Neuron (in vitro differentiated cells): ENCODE results near the gene DUOX2.
A peak's percentile ranks its signal among the peaks of the same experiment; 100 is the strongest.

Source experiments
- H2AFZ ChIP-seq: one replicate; pipeline ENCODE4 v1.6.1; 2013; ENCODE audit warnings: low read depth, mild to moderate bottlenecking, inconsistent platforms, low read length, moderate library complexity
- H3K27me3 ChIP-seq: one replicate; pipeline ENCODE4 v1.6.1; 2013; ENCODE audit warnings: low read length; ENCODE audit not compliant: insufficient read depth
- H3K36me3 ChIP-seq: one replicate; pipeline ENCODE4 v1.6.1; 2013; ENCODE audit warnings: low read length; ENCODE audit not compliant: insufficient read depth
- H3K4me1 ChIP-seq: one replicate; pipeline ENCODE4 v1.6.1; 2013; ENCODE audit warnings: low read length; ENCODE audit not compliant: insufficient read depth
- H3K4me3 ChIP-seq: 2 replicates; pipeline ENCODE4 v1.5.1; 2013; ENCODE audit warnings: mild to moderate bottlenecking, low read length, moderate library complexity
- H3K9me3 ChIP-seq: one replicate; pipeline ENCODE4 v1.6.1; 2013; ENCODE audit warnings: low read length

The DUOX2 gene

DNA sequence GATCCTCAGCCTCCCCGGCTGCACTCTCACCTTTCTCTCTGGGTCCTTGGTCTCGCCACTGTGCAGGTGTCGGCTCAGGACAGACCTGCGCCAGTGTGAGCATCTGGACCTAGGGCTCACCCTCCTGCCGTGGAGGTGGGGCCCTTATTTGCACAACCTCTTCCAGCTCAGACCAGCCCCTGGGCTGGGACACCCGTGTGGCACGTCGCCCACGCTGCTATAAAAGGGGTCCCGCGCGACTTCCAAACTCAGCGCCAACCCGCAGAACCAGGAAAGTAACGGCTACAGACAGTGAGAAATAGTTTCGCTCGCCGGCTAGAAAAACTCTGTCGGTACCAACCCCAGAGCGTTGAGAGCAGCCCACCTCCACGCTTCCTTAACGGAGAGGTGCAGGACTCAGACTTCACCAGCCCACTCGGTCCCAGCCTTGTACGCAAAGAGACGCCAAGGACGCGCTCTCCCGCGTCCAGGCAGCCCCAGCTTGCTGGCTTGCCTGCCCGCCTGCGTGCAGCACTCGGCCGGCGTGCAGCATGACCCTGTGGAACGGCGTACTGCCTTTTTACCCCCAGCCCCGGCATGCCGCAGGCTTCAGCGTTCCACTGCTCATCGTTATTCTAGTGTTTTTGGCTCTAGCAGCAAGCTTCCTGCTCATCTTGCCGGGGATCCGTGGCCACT lies at the start of gene DUOX2, which contains the start of gene DUOXA2:
DUOX2 (minus strand) TSS at position 97 of the 675 bp plus-strand sequence. CDS start 761 bp downstream, outside the sequence.
DUOXA2 (plus strand) TSS at position 251 of the 675 bp plus-strand sequence; CDS start at position 531, 280 bp downstream.
- peaks cover 6% of the 10 kb centered on the region for H3K4me1 ChIP-seq
- H3K9me3 ChIP-seq: no peaks in the 10 kb centered on the region
- peaks cover 81% of the 10 kb centered on the region for H3K27me3 ChIP-seq
- H3K36me3 ChIP-seq: no peaks in the 10 kb centered on the region
- H2AFZ ChIP-seq: no peak within 1 kb of the TSS
- peak within 1 kb of the TSS; percentile 12 for H3K4me3 ChIP-seq

DNA sequence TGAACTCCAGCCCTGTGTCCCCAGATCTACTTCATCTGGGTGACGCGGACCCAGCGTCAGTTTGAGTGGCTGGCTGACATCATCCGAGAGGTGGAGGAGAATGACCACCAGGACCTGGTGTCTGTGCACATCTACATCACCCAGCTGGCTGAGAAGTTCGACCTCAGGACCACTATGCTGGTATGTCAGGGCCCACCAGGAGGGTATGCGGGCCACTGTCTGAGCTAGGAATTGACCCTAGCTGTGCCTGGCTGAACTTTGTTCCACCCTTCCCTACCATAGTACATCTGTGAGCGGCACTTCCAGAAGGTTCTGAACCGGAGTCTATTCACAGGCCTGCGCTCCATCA lies 49.5 kb upstream of the DUOX2 start:
- H2AFZ ChIP-seq: no peak overlapping the region
- H3K36me3 ChIP-seq: peaks cover 3% of the 10 kb centered on the region
- H3K9me3 ChIP-seq: no peaks in the 10 kb centered on the region
- H3K27me3 ChIP-seq: no peaks in the 10 kb centered on the region
- no peak overlapping the region for H3K4me3 ChIP-seq
- peaks cover 3% of the 10 kb centered on the region for H3K4me1 ChIP-seq

GRCh38 chr15:45162771-45163507 lies 49.0 kb upstream of the DUOX2 start:
- H3K36me3 ChIP-seq: no peaks in the 10 kb centered on the region
- no peaks in the 10 kb centered on the region for H3K9me3 ChIP-seq
- no peak overlapping the region for H2AFZ ChIP-seq
- no peaks in the 10 kb centered on the region for H3K27me3 ChIP-seq
- H3K4me1 ChIP-seq: peaks cover 8% of the 10 kb centered on the region
- no peak overlapping the region for H3K4me3 ChIP-seq

DNA sequence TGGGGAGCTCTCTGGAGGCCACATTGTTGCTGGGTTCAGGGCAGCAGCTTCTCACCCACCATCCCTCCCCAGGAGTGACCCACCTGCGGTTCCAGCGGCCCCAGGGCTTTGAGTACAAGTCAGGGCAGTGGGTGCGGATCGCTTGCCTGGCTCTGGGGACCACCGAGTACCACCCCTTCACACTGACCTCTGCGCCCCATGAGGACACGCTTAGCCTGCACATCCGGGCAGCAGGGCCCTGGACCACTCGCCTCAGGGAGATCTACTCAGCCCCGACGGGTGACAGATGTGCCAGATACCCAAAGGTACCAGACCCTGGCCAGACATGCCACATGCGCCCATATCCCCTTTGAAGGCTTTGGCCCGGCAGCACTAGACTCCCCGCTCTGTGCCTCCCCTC lies 47.7 kb upstream of the DUOX2 start:
- no peaks in the 10 kb centered on the region for H3K9me3 ChIP-seq
- no peak overlapping the region for H2AFZ ChIP-seq
- H3K4me1 ChIP-seq: peaks cover 17% of the 10 kb centered on the region
- no peaks in the 10 kb centered on the region for H3K36me3 ChIP-seq
- H3K27me3 ChIP-seq: no peaks in the 10 kb centered on the region
- no peak overlapping the region for H3K4me3 ChIP-seq

DNA sequence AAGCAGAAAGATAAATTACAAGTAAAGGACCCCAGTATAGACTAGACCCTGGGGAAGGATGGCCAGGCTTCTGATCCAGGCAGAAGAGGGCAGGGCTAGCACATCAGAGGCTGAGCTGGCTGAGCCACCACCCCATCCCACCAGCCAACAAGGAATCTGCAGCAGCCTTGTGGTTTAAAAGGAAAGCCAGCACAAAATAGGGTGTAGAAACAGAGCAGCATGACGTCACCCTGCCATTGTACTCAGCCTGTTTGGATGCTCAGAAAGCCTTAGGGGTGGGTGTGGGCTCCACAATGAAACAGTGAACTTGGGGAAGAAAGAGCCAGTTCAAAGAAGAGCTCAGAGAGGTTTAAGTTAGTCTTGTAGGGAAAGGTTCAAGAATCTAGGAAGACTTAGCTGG lies 44.0 kb upstream of the DUOX2 start:
- H3K4me3 ChIP-seq: no peak overlapping the region
- H3K36me3 ChIP-seq: no peaks in the 10 kb centered on the region

GRCh38 chr15:45156744-45157455 lies 42.9 kb upstream of the DUOX2 start:
- Histone ChIP-seq H3K4me1 (peaks cover 14% of the 10 kb centered on the region), H3K4me3 (no peak overlapping the region), H3K9me3 (no peaks in the 10 kb centered on the region), H3K27me3 (no peaks in the 10 kb centered on the region), H2AFZ (no peak overlapping the region), H3K36me3 (no peaks in the 10 kb centered on the region)

More for the DNA sequence above, 44.0 kb upstream of the DUOX2 start:
- Histone ChIP-seq H2AFZ (no peak overlapping the region), H3K9me3 (no peaks in the 10 kb centered on the region), H3K4me1 (peaks cover 14% of the 10 kb centered on the region), H3K27me3 (no peaks in the 10 kb centered on the region)

GRCh38 chr15:45155739-45156138 lies 41.8 kb upstream of the DUOX2 start:
- Histone ChIP-seq H3K36me3 (no peaks in the 10 kb centered on the region), H3K27me3 (no peaks in the 10 kb centered on the region), H2AFZ (no peak overlapping the region), H3K4me1 (peaks cover 14% of the 10 kb centered on the region), H3K4me3 (no peak overlapping the region), H3K9me3 (no peaks in the 10 kb centered on the region)

- Histone ChIP-seq H3K9me3 (no peaks in the 10 kb centered on the region), H3K36me3 (no peaks in the 10 kb centered on the region), H2AFZ (no peak overlapping the region), H3K4me3 (no peak overlapping the region), H3K4me1 (peaks cover 4% of the 10 kb centered on the region), H3K27me3 (no peaks in the 10 kb centered on the region)
Observed at GRCh38 chr15:45151998-45152828, 38.2 kb upstream of the DUOX2 start.

DNA sequence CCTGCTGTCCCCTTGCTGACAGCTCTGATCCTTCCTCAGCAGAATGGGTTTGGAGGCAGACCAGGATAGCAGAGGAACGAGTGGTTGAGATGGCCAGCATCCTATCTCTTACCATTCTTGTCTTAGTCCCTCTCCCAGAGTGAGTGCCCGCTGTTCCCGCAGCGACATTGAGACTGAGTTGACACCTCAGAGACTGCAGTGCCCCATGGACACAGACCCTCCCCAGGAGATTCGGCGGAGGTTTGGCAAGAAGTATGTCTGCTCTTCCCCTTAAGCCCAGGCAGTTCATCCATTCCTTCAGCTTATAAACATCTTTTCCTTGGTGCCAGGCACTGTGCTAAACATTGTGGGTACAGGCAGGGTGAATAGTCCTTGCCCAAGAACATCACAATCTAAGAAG lies 37.0 kb upstream of the DUOX2 start:
- Histone ChIP-seq H3K9me3 (no peaks in the 10 kb centered on the region), H2AFZ (no peak overlapping the region), H3K4me1 (no peaks in the 10 kb centered on the region), H3K36me3 (no peaks in the 10 kb centered on the region), H3K27me3 (no peaks in the 10 kb centered on the region), H3K4me3 (no peak overlapping the region)

DNA sequence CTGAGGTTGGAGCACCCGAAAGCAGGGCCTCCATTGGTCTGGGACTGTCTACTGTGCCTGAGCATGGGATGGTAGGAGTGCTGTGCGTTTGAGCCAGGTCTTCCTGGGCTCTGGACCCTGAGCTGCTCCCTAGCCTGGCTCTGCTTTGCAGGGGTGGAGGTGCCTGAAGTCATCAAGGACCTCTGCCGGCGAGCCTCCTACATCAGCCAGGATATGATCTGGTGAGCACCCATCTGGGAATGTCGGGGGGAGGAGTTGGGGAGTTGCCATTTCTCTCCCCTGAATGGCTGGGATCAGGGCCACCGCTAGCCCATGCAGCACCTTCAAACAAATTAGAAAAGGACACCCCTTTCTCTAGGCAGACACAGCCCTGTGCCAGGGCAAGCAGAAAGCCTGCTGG lies 36.5 kb upstream of the DUOX2 start:
- no peaks in the 10 kb centered on the region for H3K4me1 ChIP-seq
- H2AFZ ChIP-seq: no peak overlapping the region
- no peak overlapping the region for H3K4me3 ChIP-seq
- H3K9me3 ChIP-seq: no peaks in the 10 kb centered on the region
- no peaks in the 10 kb centered on the region for H3K27me3 ChIP-seq
- H3K36me3 ChIP-seq: no peaks in the 10 kb centered on the region

- Histone ChIP-seq H3K4me1 (no peaks in the 10 kb centered on the region), H3K36me3 (no peaks in the 10 kb centered on the region), H3K9me3 (no peaks in the 10 kb centered on the region), H3K27me3 (peaks cover 3% of the 10 kb centered on the region), H3K4me3 (no peak overlapping the region), H2AFZ (no peak overlapping the region)
Observed at GRCh38 chr15:45149060-45149459, 35.1 kb upstream of the DUOX2 start.

- Histone ChIP-seq H3K36me3 (no peaks in the 10 kb centered on the region), H2AFZ (no peak overlapping the region), H3K27me3 (peaks cover 8% of the 10 kb centered on the region), H3K9me3 (no peaks in the 10 kb centered on the region), H3K4me1 (no peaks in the 10 kb centered on the region), H3K4me3 (no peak overlapping the region)
Observed at GRCh38 chr15:45148076-45149059, 34.4 kb upstream of the DUOX2 start.
